Measurements from ENCODE around the gene MGMT. TPM values are rescaled to one million over a fixed set of nuclear protein-coding genes. Genes with fewer than 3 reads are reported as not detected.

Gene MGMT
- total RNA-seq, 4 donors from 2014 or later, result 16.5 to 37.5 (median 32.1) TPM

DNA sequence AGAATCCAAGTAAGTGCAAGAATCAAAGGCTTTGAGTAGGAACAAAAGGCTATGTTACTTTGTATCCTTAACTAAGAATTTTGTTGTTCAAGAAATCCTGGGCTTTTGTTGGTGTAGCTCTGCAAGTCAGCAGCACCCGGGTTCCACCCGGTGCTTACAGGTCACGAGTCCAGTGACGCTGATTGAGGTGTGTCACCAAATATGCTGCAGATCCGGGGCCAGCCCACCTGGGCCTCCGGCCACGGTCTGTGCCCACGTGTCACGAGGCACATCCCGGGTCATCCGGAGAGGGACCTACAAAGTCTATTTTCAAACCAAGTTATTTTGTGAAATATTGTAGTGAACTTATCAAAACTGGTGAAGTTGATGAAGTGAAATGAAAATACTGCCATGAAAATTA lies 103.1 kb downstream of the MGMT start:
- 95 to 96% methylated on average over 8 to 11 of the region's 11 CpGs for WGBS, 2 donors (ENCODE audit: low coverage in 1 of 2)
- ATAC-seq, result no peak
- H3K4me3 ChIP-seq, result no peak overlapping the region
- no peaks in the 10 kb centered on the region for H3K9me3 ChIP-seq
- no peaks in the 10 kb centered on the region for H3K4me1 ChIP-seq
- H3K27ac ChIP-seq, result no peak overlapping the region
- no peaks in the 10 kb centered on the region for H3K27me3 ChIP-seq
- TF ChIP-seq POLR2AphosphoS5 (IDR thresholded peaks at IDR 0.05) (no peak), EP300 (IDR thresholded peaks at IDR 0.05) (no peak), POLR2A (IDR thresholded peaks at IDR 0.05) (no peak)
- TF ChIP-seq, protein P1, sequence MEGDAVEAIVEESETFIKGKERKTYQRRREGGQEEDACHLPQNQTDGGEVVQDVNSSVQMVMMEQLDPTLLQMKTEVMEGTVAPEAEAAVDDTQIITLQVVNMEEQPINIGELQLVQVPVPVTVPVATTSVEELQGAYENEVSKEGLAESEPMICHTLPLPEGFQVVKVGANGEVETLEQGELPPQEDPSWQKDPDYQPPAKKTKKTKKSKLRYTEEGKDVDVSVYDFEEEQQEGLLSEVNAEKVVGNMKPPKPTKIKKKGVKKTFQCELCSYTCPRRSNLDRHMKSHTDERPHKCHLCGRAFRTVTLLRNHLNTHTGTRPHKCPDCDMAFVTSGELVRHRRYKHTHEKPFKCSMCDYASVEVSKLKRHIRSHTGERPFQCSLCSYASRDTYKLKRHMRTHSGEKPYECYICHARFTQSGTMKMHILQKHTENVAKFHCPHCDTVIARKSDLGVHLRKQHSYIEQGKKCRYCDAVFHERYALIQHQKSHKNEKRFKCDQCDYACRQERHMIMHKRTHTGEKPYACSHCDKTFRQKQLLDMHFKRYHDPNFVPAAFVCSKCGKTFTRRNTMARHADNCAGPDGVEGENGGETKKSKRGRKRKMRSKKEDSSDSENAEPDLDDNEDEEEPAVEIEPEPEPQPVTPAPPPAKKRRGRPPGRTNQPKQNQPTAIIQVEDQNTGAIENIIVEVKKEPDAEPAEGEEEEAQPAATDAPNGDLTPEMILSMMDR (IDR thresholded peaks at IDR 0.05), result no peak
- peaks cover 0 to 13% of the 10 kb centered on the region in 2 donors for H3K36me3 ChIP-seq

GRCh38 chr10:129579228-129579627 lies 112.2 kb downstream of the MGMT start:
- ATAC-seq, result no peak

DNA sequence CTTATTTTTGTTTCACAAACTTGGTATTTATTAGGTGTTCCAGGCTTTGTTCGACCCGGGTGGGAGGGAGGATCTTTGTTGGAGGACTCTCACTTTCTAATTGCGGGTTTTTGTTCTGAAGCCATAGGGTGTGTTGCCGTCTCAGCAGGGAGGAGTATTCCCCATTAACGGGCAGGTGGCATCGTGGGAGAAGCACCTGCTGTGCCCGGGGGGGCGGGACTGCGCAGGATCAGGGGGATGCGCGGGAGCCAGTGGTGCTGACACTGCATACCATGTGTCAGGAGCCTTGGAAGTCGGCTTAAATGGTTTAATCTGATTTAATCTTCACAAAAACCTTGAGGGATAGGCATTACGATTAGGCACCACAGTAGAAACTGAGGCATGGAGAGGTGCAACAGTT lies 113.0 kb downstream of the MGMT start:
- Histone ChIP-seq H3K4me3 (no peak overlapping the region), H3K9me3 (peaks cover 0 to 7% (median 0%) of the 10 kb centered on the region in 3 donors), H3K27ac (no peak overlapping the region), H3K27me3 (no peaks in the 10 kb centered on the region), H3K4me1 (no peaks in the 10 kb centered on the region), H3K36me3 (no peaks in the 10 kb centered on the region)
- no peak for ATAC-seq
- TF ChIP-seq POLR2A (IDR thresholded peaks at IDR 0.05) (no peak), POLR2AphosphoS5 (IDR thresholded peaks at IDR 0.05) (no peak), EP300 (IDR thresholded peaks at IDR 0.05) (no peak)
- TF ChIP-seq, protein P1 (IDR thresholded peaks at IDR 0.05), result no peak
- no CpG with 5 or more reads among the region's 13 CpGs for WGBS, 2 donors (ENCODE audit: low coverage in 1 of 2)

More at GRCh38 chr10:129579228-129579627, 112.2 kb downstream of the MGMT start:
- H3K4me1 ChIP-seq, result no peaks in the 10 kb centered on the region
- no peaks in the 10 kb centered on the region for H3K9me3 ChIP-seq
- WGBS, 2 donors (ENCODE audit: low coverage in 1 of 2), result 81 to 92% methylated on average over 8 to 9 of the region's 12 CpGs
- no peak overlapping the region for H3K4me3 ChIP-seq
- no peaks in the 10 kb centered on the region for H3K36me3 ChIP-seq
- no peak overlapping the region for H3K27ac ChIP-seq
- TF ChIP-seq POLR2A (IDR thresholded peaks at IDR 0.05) (no peak), POLR2AphosphoS5 (IDR thresholded peaks at IDR 0.05) (no peak), EP300 (IDR thresholded peaks at IDR 0.05) (no peak)
- TF ChIP-seq, protein P1 (IDR thresholded peaks at IDR 0.05), result no peak
- H3K27me3 ChIP-seq, result no peaks in the 10 kb centered on the region

DNA sequence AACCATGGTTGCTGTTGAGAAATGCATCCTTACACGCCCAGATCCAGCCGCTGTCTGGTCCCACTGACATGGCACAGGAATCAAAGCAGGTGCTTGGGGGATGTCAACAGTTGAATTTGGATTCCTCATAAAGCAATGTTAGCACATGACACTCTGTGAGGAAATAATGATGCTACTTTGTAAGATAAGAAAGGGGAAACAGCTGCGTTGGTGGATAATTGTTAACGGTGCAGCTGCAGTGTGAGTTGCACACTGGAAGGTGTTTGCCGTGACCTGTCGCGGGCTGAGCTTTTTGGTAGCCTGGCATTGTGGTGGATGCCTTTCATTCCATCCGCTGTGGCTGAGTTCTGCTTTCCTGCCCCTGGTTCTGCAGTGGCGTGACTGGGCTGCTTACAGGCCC lies 113.9 kb downstream of the MGMT start:
- no peak overlapping the region for H3K27ac ChIP-seq
- TF ChIP-seq EP300 (IDR thresholded peaks at IDR 0.05), result no peak
- no peak for TF ChIP-seq POLR2A (IDR thresholded peaks at IDR 0.05)
- TF ChIP-seq, protein P1 (IDR thresholded peaks at IDR 0.05), result no peak
- TF ChIP-seq POLR2AphosphoS5 (IDR thresholded peaks at IDR 0.05), result no peak
- H3K36me3 ChIP-seq, result no peaks in the 10 kb centered on the region
- no peak overlapping the region for H3K4me3 ChIP-seq
- peaks cover 0 to 15% (median 0%) of the 10 kb centered on the region in 3 donors for H3K9me3 ChIP-seq
- ATAC-seq, result no peak
- no peaks in the 10 kb centered on the region for H3K27me3 ChIP-seq
- no peaks in the 10 kb centered on the region for H3K4me1 ChIP-seq
- WGBS, 2 donors (ENCODE audit: low coverage in 1 of 2), result 85 to 100% methylated on average over 2 to 6 of the region's 9 CpGs

DNA sequence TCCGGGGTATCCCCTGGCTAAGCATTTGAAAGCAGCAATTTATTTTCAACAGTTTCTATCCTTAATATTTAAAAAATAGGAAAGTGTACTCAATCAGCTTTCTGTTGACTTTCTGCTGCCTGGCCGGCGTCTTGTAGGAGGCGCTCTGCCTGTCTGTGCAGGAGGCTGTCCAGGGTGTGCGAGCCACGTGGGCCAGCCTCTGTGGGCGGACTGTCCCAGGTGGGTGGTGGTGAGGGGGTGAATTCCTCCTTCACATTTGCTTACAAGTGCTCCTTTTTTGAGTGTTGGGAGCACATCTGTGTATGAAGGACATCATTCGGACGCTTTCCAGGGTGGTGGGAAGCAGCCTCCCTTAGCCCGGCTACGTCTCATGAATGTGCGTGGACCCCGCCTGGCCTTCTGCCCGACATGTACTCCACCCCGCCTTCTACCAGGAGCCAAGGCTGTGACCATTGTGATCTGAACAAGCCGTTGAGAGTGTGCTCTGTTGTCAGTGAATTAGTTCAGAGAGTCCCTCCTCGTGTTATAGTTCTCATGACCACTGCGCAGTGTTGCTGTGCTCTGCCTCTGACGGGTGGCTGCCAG lies 114.9 kb downstream of the MGMT start:
- Histone ChIP-seq H3K4me1 (no peaks in the 10 kb centered on the region), H3K27ac (no peak overlapping the region), H3K4me3 (no peak overlapping the region), H3K9me3 (peaks cover 0 to 25% (median 0%) of the 10 kb centered on the region in 3 donors), H3K27me3 (no peaks in the 10 kb centered on the region), H3K36me3 (no peaks in the 10 kb centered on the region)
- no peak for ATAC-seq
- TF ChIP-seq, protein P1 (IDR thresholded peaks at IDR 0.05), result no peak
- no peak for TF ChIP-seq EP300 (IDR thresholded peaks at IDR 0.05)
- TF ChIP-seq POLR2A (IDR thresholded peaks at IDR 0.05), result no peak
- WGBS, 2 donors (ENCODE audit: low coverage in 1 of 2), result 63 to 67% methylated on average over 6 to 12 of the region's 19 CpGs
